NCI-H446 treated with DMSO at 0.1 percent for 48 hours (cell line): ENCODE measurements around the gene ESD.
"Not testable (repeated sequence)": the region's sequence is repeated elsewhere in the genome, so short reads cannot be mapped to it uniquely, and the experiment has no call there.

Experiments used
- DNase-seq: peaks from one replicate; lab custom pipeline; 2025; lab: John Stamatoyannopoulos, UW

Gene ESD

GRCh38 chr13:46796515-46797474 lies at the start of gene ESD:
Gene ESD (minus strand): TSS chr13:46797161. CDS start chr13:46791413, 5,748 bp downstream.
- peak; percentile 76 for DNase-seq

GRCh38 chr13:46846726-46847125 lies 49.8 kb upstream of the ESD start:
- DNase-seq, result no peak

- no peak for DNase-seq
Observed at GRCh38 chr13:46845146-46845545, 48.2 kb upstream of the ESD start.

GRCh38 chr13:46844431-46844830 lies 47.5 kb upstream of the ESD start:
- no peak for DNase-seq

GRCh38 chr13:46839399-46839798 lies 42.4 kb upstream of the ESD start:
- DNase-seq, result no peak

- no peak for DNase-seq
Observed at GRCh38 chr13:46834657-46835056, 37.7 kb upstream of the ESD start.

- peak; percentile 0 for DNase-seq
Observed at GRCh38 chr13:46831588-46832194, 34.7 kb upstream of the ESD start.

GRCh38 chr13:46830405-46831005 lies 33.5 kb upstream of the ESD start:
- DNase-seq, result no peak

GRCh38 chr13:46822551-46822950 lies 25.6 kb upstream of the ESD start:
- DNase-seq, result no peak

- DNase-seq, result no peak
Observed at GRCh38 chr13:46817838-46818476, 21.0 kb upstream of the ESD start.

GRCh38 chr13:46817095-46817494 lies 20.1 kb upstream of the ESD start:
- DNase-seq, result no peak

GRCh38 chr13:46816371-46816770 lies 19.4 kb upstream of the ESD start:
- no peak for DNase-seq

- no peak for DNase-seq
Observed at GRCh38 chr13:46812301-46812797, 15.4 kb upstream of the ESD start.

GRCh38 chr13:46810440-46810839 lies 13.5 kb upstream of the ESD start:
- no peak for DNase-seq

- not testable (repeated sequence) for DNase-seq
Observed at GRCh38 chr13:46804921-46805320, 8.0 kb upstream of the ESD start.

GRCh38 chr13:46804391-46804815 lies 7.4 kb upstream of the ESD start:
- DNase-seq, result no peak

- DNase-seq, result no peak
Observed at GRCh38 chr13:46803586-46803985, 6.6 kb upstream of the ESD start.

GRCh38 chr13:46801858-46802257 lies 4.9 kb upstream of the ESD start:
- no peak for DNase-seq

- no peak for DNase-seq
Observed at GRCh38 chr13:46799139-46799538, 2.2 kb upstream of the ESD start.

GRCh38 chr13:46797501-46798237 lies 708 bp upstream of the ESD start:
- DNase-seq, result no peak

GRCh38 chr13:46796129-46796514 lies 839 bp downstream of the ESD start:
- no peak for DNase-seq

GRCh38 chr13:46795321-46795720 lies 1.6 kb downstream of the ESD start:
- DNase-seq, result no peak
